Peyer's patch (tissue), 4 donors: ENCODE results near the gene FZD4. TPM values are rescaled to one million over a fixed set of nuclear protein-coding genes. Genes with fewer than 3 reads are reported as not detected.
A peak's percentile ranks its signal among the peaks of the same experiment; 100 is the strongest.

Source experiments
- DNase-seq, 3 donors: peaks; one replicate each; pipeline ENCODE4 v3.0.0-alpha.2; 2017 to 2019
- H3K27ac ChIP-seq, 4 donors: fragments of 200-600 bp; sonication (generic); one replicate each; pipeline ENCODE4 v1.5.1; 2016 to 2019
- H3K27me3 ChIP-seq, 2 donors: fragments of 200-600 bp; sonication (generic); one replicate each; pipeline ENCODE4 v1.5.1; 2019
- H3K36me3 ChIP-seq, 3 donors: fragments of 200-600 bp; sonication (generic); one replicate each; pipeline ENCODE4 v1.5.1; 2016 to 2019
- H3K4me1 ChIP-seq, 4 donors: fragments of 200-600 bp; sonication (generic); one replicate each; pipeline ENCODE4 v1.5.1; 2016 to 2019
- H3K4me3 ChIP-seq, 4 donors: fragments of 200-600 bp; sonication (generic); 1 replicate in 3 of 4; 2 replicates in 1 of 4; pipeline ENCODE4 v1.5.1; 2016 to 2019; ENCODE audit warnings: mild to moderate bottlenecking in 1 of 4
- H3K9me3 ChIP-seq, 4 donors: fragments of 200-600 bp; sonication (generic); one replicate each; pipeline ENCODE4 v1.5.1; 2016 to 2019; ENCODE audit warnings: mild to moderate bottlenecking in 1 of 4
- POLR2A ChIP-seq, 2 donors: fragments of 450-650 bp; IDR thresholded peaks; one replicate each; pipeline ENCODE4 v1.5.1; 2017; ENCODE audit warnings: antibody characterized with exemption in 2 of 2, mild to moderate bottlenecking in 2 of 2, moderate library complexity in 2 of 2
- total RNA-seq, 4 donors: library from RNA; depleted of rRNA; stranded (reverse); fragments of >200 nt; gene quantifications; one replicate each; pipeline ENCODE4 v1.1.0, GENCODE V29; 2016
- TF ChIP-seq, protein P1 (sequence below), 6 experiments: fragments of 450-650 bp in 4 of 6; fragments of 200-600 bp in 2 of 6; sonication (generic) in 1 of 6; IDR thresholded peaks; one replicate each; pipeline ENCODE4 v1.5.1; 2017 to 2019; ENCODE audit warnings: antibody characterized with exemption in 6 of 6, mild to moderate bottlenecking in 3 of 6, moderate library complexity in 1 of 6

Gene FZD4
- total RNA-seq, 4 donors from 2014 or later: 5.4 to 11.6 (median 8.7) TPM

DNA sequence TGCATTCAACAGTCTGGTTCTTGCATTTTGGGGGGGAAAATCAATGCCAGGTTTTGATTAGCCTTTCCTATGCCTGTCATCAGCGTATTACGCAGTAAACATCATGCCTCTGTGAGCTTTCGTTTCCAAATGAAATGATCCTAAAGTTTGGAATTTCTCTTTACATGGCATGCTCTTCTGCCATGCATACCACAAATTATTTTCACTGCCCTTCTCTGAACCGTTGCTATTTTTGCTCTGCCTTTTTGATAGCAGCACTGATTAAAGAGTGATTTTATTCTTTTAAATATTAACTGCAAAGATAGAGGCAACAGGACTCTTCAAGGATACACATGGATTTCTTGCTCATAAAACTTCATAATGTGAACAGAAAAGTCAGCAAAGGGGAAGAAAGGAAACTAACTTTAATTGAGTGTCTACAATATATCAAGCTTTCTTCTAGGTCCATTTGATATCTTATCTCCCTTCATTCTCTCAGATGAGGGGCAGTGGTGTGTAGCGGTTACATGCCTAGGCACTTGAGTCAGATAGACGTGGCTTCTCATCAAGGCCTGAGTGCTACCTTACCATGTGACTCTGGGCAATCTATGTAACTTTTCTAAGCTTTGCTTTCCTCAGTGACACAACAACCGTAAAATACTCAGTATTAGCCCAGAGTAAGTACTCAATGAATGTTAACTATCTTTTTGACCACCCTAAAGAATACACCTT, 25.0 kb upstream of the FZD4 start:
- TF ChIP-seq POLR2A (IDR thresholded peaks at IDR 0.05): no peak
- TF ChIP-seq, protein P1, sequence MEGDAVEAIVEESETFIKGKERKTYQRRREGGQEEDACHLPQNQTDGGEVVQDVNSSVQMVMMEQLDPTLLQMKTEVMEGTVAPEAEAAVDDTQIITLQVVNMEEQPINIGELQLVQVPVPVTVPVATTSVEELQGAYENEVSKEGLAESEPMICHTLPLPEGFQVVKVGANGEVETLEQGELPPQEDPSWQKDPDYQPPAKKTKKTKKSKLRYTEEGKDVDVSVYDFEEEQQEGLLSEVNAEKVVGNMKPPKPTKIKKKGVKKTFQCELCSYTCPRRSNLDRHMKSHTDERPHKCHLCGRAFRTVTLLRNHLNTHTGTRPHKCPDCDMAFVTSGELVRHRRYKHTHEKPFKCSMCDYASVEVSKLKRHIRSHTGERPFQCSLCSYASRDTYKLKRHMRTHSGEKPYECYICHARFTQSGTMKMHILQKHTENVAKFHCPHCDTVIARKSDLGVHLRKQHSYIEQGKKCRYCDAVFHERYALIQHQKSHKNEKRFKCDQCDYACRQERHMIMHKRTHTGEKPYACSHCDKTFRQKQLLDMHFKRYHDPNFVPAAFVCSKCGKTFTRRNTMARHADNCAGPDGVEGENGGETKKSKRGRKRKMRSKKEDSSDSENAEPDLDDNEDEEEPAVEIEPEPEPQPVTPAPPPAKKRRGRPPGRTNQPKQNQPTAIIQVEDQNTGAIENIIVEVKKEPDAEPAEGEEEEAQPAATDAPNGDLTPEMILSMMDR (IDR thresholded peaks at IDR 0.05): no peak
- Histone ChIP-seq H3K27me3 (no peaks in the 10 kb centered on the region), H3K4me1 (no peaks in the 10 kb centered on the region), H3K9me3 (no peaks in the 10 kb centered on the region), H3K36me3 (no peaks in the 10 kb centered on the region), H3K4me3 (no peak overlapping the region), H3K27ac (no peak overlapping the region)
- no peak for DNase-seq

DNA sequence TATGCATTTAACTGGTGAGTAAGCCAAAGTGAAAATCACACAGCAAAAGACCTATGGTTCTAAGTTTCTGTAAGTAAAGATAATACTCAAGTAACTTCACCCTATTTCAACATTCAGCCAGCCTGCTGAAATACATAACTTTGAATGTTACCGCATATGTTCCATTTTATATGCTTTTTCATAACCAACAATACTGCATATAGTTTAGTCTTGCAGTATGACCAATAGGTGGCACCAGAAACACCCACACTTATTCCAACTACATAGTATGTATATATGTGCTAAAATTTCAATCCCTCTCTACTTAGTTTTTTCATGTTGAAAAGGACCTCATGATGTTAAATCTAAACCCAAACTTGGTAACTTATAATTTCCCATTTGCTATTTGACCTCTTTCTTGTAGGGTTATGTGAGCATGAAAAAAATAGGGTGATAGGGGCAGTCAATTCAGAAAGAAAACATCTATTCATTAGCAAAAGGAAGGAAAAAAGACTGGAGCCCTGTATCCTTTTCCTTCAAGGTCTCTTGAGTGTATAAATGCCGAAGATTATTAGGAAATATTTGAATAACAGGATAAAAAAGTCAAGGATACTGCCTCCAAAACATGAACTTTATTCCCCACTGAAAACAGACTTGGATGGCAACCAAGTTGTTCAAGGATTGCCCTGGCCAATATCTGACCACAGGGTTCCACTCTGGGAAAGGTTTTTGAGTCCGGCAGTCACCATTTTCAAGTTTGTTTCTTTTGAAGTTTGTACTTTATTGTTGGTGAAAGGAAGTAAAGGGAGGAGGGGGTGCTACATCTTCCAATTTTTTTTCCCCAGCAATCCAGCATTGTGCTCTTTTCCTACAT, 23.8 kb upstream of the FZD4 start:
- no peak overlapping the region for H3K4me3 ChIP-seq
- H3K4me1 ChIP-seq: no peaks in the 10 kb centered on the region
- no peak overlapping the region for H3K27ac ChIP-seq
- no peaks in the 10 kb centered on the region for H3K27me3 ChIP-seq
- DNase-seq: no peak
- TF ChIP-seq, protein P1 (IDR thresholded peaks at IDR 0.05): peak in 5 of 6 experiments; percentile 22 to 74 (median 61)
- no peak for TF ChIP-seq POLR2A (IDR thresholded peaks at IDR 0.05)
- H3K9me3 ChIP-seq: no peaks in the 10 kb centered on the region
- no peaks in the 10 kb centered on the region for H3K36me3 ChIP-seq

DNA sequence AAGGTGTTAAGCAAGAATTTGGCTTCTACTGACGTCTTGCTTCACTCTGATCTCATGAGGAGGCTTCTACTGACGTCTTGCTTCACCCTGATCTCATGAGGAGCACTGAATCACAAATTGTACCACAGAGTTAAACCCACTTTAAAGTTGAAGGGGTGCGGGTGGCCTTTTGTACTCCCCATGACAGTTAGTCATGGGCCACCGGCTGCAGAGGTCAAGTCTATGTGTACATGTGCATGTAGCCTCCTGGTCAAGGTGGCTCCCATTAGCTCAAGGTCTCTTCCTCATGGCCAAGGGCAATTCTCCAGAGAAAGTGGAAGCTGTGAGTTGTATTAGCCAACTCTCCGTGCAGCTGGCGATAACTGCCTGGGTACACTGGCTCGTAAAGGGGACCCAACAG, 23.1 kb upstream of the FZD4 start:
- no peak for DNase-seq
- H3K27me3 ChIP-seq: no peaks in the 10 kb centered on the region
- no peak overlapping the region for H3K27ac ChIP-seq
- H3K4me3 ChIP-seq: no peak overlapping the region
- no peaks in the 10 kb centered on the region for H3K36me3 ChIP-seq
- no peaks in the 10 kb centered on the region for H3K4me1 ChIP-seq
- peaks cover 0 to 3% (median 0%) of the 10 kb centered on the region in 4 donors for H3K9me3 ChIP-seq
- TF ChIP-seq, protein P1 (IDR thresholded peaks at IDR 0.05): no peak
- TF ChIP-seq POLR2A (IDR thresholded peaks at IDR 0.05): no peak

DNA sequence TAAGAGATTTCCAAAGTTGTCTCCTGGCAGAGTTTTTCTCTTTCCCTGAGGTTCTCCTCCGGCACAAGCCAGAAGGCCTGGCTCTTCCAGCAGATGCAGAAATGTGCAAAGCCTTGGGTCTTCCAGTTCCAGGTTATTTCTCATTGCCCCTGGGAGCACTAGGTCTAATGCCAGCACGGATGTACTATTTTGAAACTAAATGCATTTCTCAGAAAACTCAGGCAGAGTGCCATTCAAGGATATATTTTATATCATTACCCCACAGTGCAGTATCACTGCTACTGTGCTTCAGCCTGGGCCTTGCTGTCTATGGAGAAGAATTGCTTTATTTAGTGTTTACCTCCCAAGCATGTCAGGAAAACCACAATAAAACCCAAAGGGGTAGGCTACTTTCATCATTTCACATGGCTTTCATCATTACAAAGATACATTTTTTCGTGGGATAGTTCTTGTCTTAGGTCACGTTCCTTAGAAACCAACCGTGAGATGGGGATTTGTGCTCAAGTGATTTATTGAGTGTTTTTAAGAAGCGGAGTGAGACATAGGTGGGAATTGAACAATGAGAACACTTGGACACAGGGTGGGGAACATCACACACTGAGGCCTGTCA, 22.4 kb upstream of the FZD4 start:
- Histone ChIP-seq H3K4me1 (no peaks in the 10 kb centered on the region), H3K27me3 (no peaks in the 10 kb centered on the region), H3K27ac (no peak overlapping the region), H3K36me3 (no peaks in the 10 kb centered on the region), H3K4me3 (no peak overlapping the region), H3K9me3 (peaks cover 0 to 4% (median 0%) of the 10 kb centered on the region in 4 donors)
- DNase-seq: no peak
- TF ChIP-seq, protein P1 (IDR thresholded peaks at IDR 0.05): no peak
- TF ChIP-seq POLR2A (IDR thresholded peaks at IDR 0.05): no peak

DNA sequence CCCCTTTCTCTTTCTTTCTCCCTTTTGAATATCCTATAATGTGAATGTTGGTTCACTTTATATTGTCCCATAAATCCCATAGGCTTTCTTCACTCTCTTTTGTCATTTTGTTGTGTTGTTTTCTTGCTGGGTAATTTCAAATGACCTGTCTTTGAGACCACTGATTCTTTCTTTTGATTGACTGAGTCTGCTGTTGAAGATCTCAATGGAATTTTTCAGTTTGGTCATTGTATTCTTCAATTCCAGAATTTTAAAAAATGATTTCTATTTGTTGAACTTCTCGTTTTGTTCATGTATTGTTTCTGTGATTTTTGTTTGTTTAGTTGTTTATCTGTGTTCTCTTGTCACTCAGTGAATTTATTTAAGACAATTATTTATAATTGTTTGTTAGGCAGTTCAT, 17.5 kb upstream of the FZD4 start:
- no peak overlapping the region for H3K4me3 ChIP-seq

More for the DNA sequence above, 17.5 kb upstream of the FZD4 start:
- Histone ChIP-seq H3K36me3 (no peaks in the 10 kb centered on the region), H3K27me3 (no peaks in the 10 kb centered on the region), H3K4me1 (no peaks in the 10 kb centered on the region), H3K27ac (no peak overlapping the region), H3K9me3 (peaks cover 0 to 4% (median 0%) of the 10 kb centered on the region in 4 donors)
- no peak for TF ChIP-seq POLR2A (IDR thresholded peaks at IDR 0.05)
- TF ChIP-seq, protein P1 (IDR thresholded peaks at IDR 0.05): no peak
- DNase-seq: no peak
